Suprapubic skin (tissue), 4 donors: ENCODE data around the gene NUP62.

ENCODE experiments used
- CTCF ChIP-seq, 2 donors: fragments of 200-600 bp in 1 of 2; fragments of 450-650 bp in 1 of 2; sonication (generic) in 1 of 2; IDR thresholded peaks; one replicate each; pipeline ENCODE4 v1.5.1; 2016 to 2019; ENCODE audit warnings: antibody characterized with exemption in 2 of 2, mild to moderate bottlenecking in 1 of 2, moderate library complexity in 1 of 2
- EP300 ChIP-seq: sonication (generic); formaldehyde crosslinking; IDR thresholded peaks from one replicate; pipeline ENCODE4 v1.6.1; 2017; ENCODE audit warnings: antibody characterized with exemption
- POLR2AphosphoS5 ChIP-seq, 3 donors: sonication (generic); formaldehyde crosslinking; IDR thresholded peaks; one replicate each; pipeline ENCODE4 v1.6.1; 2017; ENCODE audit warnings: antibody characterized with exemption in 3 of 3

GRCh38 chr19:49875857-49876421 lies 53.4 kb downstream of the NUP62 start:
- TF ChIP-seq CTCF (IDR thresholded peaks at IDR 0.05) (no peak), EP300 (no peak), POLR2AphosphoS5 (IDR thresholded peaks at IDR 0.05) (no peak)
